ENCODE results near the gene KIAA2012.
A peak's percentile ranks its signal among the peaks of the same experiment; 100 is the strongest.

The KIAA2012 gene

DNA sequence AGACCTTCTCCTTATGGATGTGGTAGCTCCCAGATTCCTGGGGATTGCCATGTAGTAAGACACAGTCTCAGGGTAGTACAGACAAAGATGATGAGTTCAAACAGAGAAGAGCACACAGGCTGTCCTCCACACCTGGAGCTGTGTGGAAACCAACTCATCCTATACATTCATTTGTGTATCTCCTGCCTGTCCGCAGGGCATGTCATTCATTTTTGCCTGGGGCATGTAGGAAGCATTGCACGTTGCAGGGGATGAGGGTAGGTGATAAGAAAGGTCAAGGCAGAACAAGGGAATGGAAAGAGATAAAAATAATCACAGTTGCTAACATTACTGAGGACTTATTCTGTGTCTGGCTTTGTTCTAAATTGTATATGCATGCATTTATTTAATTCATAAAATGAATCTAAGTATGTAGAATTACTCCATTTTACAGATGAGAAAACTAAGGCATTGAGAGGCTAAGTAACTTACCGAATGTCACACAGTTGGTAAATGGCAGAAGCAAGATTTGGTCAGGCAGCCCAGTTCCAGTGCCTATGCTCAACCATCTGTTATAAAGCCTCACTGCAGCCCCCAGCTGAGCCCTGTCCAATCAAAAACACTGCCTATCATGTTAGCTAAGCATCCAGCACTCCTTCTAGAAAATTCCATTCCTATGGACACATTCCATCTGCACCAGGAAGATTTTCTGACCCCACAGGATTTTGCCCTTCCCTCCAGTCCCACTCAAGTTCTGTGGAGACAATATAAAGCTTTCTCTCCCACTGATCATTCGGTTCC is 84.3 kb downstream of the KIAA2012 start:
- no peak for DNase-seq

DNA sequence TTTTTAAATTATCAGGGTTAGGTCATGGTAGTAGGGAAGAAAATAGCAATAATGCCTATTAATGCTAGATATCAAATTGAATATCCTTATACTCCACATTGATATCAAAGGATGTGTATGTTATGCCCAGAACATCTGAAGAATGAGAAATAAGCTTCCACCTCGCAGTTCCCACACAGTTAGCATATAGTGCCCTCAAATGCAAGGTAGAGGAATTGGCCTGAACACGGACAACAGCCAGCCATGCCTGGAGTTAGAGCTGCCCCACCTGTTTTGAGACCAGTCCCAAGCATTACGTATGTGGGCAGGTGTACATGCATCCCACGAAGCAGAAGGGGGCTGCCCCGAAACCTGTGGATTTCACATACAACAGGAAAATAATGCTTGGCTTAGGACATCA is 85.7 kb downstream of the KIAA2012 start:
- no peak for DNase-seq

DNA sequence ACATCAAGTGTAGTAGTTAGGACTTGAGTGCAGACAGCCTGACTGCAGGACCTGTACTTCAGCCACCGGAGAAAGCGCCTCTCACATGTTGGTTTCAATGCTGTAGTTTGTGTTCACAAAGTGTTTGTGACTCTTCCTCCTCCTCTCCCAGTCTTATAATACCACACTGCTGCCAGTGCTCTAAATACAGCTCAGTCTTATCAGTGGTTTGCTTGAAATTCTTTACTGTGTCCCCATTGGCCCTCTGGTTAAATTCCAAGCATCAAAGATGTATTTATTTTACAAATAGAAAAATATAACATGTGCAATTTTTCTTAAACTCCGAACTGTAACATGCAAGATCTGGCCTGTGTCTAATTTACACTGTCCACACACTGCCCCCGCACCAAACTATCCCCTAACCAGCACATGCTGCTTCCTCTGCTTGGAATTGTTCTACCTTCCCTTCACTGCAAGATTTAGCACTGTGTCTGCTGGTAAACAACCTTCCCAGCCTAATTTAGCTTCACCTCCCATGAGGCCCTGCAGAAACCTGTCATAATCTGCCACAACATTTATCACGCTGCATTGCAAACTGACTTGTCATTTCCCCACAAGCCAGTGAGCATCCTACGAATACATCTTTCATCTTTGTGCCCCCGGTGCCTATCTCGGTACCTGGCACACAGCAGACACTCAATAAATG is 88.2 kb downstream of the KIAA2012 start:
- no peak for DNase-seq

GRCh38 chr2:202164411-202164810 is 91.4 kb downstream of the KIAA2012 start:
- no peak for DNase-seq

- no peak for DNase-seq
Observed at GRCh38 chr2:202165208-202165607, 92.2 kb downstream of the KIAA2012 start.

DNA sequence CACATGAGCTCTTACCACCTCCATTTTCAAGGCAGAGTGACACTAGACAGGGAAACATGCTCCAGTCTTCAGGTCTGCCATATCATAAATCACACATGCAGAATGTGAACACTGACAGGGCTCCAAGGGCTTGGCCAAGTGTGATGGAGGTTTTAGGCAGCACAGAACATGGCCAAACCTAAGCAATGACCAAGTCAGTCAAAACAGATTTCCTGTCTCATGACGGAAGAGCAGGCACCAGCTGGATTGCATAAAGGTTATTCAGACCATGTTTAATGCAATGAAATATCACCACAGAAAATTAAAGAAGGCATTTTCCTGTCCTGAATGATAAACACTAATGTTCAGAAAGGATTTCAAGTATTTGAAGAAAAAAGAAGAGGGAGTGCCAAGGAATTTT is 92.9 kb downstream of the KIAA2012 start:
- DNase-seq: no peak

DNA sequence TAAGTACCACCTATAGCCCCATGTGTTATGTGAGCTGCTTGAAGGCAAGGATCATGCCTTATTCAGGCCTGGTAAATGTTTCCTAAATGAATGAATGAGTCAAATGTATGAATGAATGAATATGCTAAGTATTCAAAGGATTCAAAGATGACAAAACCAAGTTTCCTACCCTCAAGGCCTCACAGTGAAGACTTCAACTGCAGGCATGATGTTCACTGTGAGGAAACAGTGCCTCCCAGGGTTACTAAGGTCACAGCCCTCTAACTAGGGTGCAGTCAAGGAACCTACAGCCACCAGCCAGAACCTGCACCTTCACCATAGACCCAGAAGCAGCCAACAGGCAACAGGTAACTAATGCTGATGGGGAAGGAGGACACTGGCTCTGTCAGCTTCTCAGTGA is 96.1 kb downstream of the KIAA2012 start:
- DNase-seq: no peak

DNA sequence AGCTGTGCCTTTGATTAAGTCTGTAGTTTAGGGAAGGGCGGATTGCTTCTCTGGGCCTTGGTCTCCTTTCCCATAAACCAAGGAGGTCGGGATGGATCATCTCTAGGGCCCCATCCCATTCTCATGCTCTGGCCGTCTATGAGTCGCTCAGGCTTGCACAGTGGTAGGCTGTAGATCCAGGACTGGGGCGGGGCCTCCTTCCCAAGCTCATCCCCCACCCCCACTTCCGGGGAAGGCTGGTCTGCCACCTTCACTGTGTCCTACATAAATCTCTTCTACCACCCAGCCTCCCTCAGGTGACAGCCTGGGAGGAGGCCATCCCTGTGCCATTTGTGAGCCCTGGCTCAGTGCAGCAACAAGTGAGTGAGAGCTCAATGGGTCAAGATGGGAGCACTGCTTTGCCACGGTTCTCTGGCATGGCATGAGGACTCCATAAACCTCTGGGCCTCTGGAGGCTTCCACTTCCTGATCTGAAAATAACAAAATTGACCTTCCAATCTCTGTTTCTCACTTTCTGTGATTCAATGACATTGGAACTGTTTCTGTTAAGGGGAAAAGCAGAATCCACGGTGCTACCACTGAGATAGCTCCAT is 96.9 kb downstream of the KIAA2012 start:
- DNase-seq: no peak

DNA sequence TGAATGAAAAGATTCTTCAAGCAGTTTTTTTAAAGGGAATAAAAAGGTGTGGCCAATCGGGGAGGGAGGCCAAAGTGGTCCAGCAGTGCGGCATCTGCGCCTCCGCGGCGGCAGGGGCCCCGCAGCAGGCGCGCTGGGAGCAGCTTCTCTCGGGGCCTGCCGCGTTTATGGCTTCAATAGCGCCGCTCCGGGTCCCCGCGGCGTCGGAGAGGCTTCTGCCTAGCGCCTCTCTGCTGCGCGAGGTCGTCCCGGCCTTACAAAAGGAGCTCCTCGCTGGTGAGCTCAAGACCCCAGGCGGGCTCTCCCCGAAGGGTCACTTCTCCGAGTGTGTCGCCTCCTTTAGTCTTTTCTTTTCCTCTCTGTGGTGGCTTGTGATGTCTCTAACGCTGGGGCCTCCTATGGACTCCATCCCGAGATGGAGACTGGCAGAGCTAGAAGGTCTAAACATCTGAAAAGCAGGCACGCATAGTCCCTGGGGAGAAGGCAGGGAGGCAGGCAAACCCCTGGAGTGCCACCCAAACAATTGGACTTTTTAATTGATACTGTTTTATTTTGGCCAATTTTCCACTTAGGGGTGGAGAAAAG is 98.3 kb downstream of the KIAA2012 start:
- no peak for DNase-seq

GRCh38 chr2:202172439-202173211 is 99.6 kb downstream of the KIAA2012 start:
- peak in 1 of 2 donors; percentile 47 for DNase-seq

- DNase-seq: peak; percentile 27 to 73
Observed at GRCh38 chr2:202178346-202178958, 105.4 kb downstream of the KIAA2012 start.

- no peak for DNase-seq
Observed at GRCh38 chr2:202184557-202184956, 111.5 kb downstream of the KIAA2012 start.

- DNase-seq: no peak
Observed at GRCh38 chr2:202185156-202185555, 112.1 kb downstream of the KIAA2012 start.

GRCh38 chr2:202186641-202187202 is 113.7 kb downstream of the KIAA2012 start:
- DNase-seq: no peak

GRCh38 chr2:202187570-202187969 is 114.5 kb downstream of the KIAA2012 start:
- DNase-seq: no peak

- DNase-seq: no peak
Observed at GRCh38 chr2:202193305-202193704, 120.2 kb downstream of the KIAA2012 start.

GRCh38 chr2:202193881-202194353 is 120.9 kb downstream of the KIAA2012 start:
- DNase-seq: no peak

DNA sequence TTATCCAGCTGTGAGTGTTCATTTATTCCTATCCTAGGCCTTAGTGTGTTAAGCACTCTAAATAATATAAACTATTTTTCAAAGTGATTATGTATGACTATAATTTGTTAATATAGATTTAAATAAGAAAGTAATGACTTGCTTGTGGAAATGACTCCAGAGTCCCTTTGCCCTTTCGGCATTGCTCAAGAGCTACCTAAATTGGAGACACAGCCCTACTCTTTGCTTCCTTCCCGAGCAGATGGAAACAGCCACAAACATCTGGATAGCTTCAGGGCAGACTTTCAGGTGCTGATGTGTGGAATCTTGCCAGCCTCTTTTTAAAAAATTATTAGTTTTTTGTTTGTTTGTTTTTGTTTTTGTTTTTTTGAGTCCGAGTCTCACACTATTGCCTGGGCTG is 121.4 kb downstream of the KIAA2012 start:
- no peak for DNase-seq

DNA sequence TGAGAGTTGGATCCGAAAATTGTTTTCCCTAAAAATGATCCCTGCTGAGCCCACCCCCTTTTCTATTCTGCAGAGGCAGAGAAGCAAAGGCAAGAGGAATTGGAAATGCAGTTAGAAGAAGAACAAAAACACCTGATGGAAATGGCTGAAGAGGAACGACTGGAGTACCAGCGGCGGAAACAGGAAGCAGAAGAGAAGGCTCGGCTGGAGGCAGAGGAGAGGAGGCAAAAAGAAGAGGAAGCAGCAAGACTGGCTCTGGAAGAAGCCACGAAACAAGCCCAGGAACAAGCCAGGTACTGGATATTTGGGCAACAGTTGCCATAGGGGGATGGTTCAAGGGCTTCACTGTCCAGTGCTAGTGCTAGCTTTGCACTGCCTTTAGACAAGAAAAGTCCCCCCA is 123.7 kb downstream of the KIAA2012 start:
- no peak for DNase-seq

DNA sequence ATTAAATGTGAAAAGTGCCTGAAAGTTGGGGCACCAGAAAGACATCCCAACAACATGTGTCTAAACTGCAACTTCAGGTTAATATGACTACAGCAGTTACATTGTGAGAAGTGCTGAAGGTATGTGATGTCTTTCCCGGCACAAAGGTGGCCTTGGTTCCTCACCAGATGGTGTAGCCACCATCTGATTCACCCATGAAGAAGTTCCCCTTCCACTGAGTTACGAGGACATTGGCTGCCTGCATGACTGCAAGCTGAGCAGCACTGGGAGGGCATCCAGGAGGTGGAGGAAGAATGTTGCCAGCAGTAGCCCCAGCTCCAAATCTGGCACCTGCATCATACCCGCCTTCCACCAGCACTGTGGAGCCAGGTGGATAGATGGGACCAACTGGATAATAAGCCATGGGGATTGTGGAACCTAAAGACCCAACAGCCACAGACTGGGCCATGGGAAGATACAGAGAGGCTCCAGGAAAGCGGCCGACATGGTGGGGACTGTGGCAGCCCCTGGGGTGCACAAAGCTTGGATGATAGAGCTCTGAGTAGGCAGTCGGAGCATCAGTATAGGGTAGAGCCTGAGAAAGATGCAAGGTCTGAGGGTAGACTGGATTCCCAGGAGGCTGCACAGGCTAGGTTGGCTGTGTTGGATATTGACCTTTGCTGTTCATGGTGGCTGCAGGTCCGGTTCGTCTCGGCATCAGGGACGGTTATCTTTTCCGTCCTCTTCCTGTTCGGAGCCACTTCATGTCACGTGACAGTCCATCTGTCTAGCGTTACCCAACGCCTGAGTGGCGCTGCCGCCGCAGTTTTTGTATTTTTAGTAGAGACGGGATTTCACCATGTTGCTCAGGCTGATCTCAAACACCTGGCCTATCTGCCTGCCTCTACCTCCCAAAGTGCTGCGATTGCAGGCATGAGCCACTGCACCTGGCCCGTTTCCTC is 128.4 kb downstream of the KIAA2012 start:
- DNase-seq: no peak

DNA sequence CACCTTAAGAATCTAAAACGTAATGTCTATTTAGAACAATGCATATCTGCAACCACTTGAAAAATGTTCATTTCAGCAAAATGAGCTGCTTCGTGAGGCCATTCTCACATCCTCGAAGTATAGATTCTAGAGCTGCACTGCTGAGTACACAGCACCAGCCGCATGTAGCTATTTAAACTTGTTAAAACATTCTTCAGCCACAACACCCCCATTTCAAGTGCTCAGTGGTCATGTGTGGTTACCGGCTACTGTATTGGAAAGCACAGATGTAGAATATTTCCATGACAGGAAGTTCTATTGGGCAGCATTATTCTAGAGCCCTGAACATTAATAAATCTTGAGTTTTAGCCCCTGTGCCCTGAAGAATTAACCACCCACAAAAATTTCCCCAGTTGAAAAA is 130.3 kb downstream of the KIAA2012 start:
- DNase-seq: no peak
